H1 (cell line): ENCODE data around the gene SAG. TPM values are rescaled to one million over a fixed set of nuclear protein-coding genes. Genes with fewer than 3 reads are reported as not detected.

ENCODE experiments used
- CTCF ChIA-PET: fragments of 300-600 bp; sonication (Branson Sonifier 250); formaldehyde crosslinking; loops from one replicate; lab custom pipeline; 2021; ENCODE audit not compliant: partially characterized antibody; lab: Charles Lee
- POLR2A ChIA-PET: fragments of 300-600 bp; sonication (Branson Sonifier 250); formaldehyde crosslinking; loops from one replicate; lab custom pipeline; 2021; ENCODE audit warnings: inconsistent platforms; ENCODE audit not compliant: partially characterized antibody; lab: Charles Lee
- DNase-seq, 2 experiments: peaks; one replicate each; pipeline versions ENCODE4 v3.0.0 to v3.0.0-alpha.2; 2010 to 2022; ENCODE audit warnings: low spot score in 2 of 2, low read depth in 1 of 2, mixed read lengths in 1 of 2
- FAIRE-seq: peaks from 2 replicates; lab custom pipeline; 2011; peaks lifted over from hg19 to GRCh38; lab: Jason Lieb, UNC
- H2AFZ ChIP-seq: 2 replicates; pipeline ENCODE4 v1.8.1; 2012; ENCODE audit warnings: low read length, inconsistent platforms
- H2AK5ac ChIP-seq: 2 replicates; pipeline ENCODE4 v1.6.1; 2013; ENCODE audit warnings: low read depth, low read length
- H2BK120ac ChIP-seq: replicated peaks from 2 replicates; pipeline ENCODE3; 2013; ENCODE audit warnings: low read depth, low read length, inconsistent platforms
- H2BK12ac ChIP-seq: 2 replicates; pipeline ENCODE4 v1.6.1; 2013; ENCODE audit warnings: low read depth, low read length
- H2BK15ac ChIP-seq: 2 replicates; pipeline ENCODE4 v1.6.1; 2013; ENCODE audit warnings: low read length
- H2BK20ac ChIP-seq: 2 replicates; pipeline ENCODE4 v1.6.1; 2013; ENCODE audit warnings: low read length
- H2BK5ac ChIP-seq: 2 replicates; pipeline ENCODE4 v1.6.1; 2013; ENCODE audit warnings: low read depth, low read length
- H3K14ac ChIP-seq: 2 replicates; pipeline ENCODE4 v1.6.1; 2013; ENCODE audit warnings: inconsistent platforms; ENCODE audit not compliant: insufficient read length
- H3K18ac ChIP-seq: 2 replicates; pipeline ENCODE4 v1.6.1; 2013; ENCODE audit warnings: low read length; ENCODE audit errors: extremely low read depth
- H3K23ac ChIP-seq: 2 replicates; pipeline ENCODE4 v1.6.1; 2013; ENCODE audit warnings: inconsistent platforms; ENCODE audit not compliant: insufficient read length
- H3K23me2 ChIP-seq: 2 replicates; pipeline ENCODE4 v1.6.1; 2013; ENCODE audit warnings: low read depth, low read length
- H3K27ac ChIP-seq: 2 replicates; pipeline ENCODE4 v1.6.1; 2011; ENCODE audit warnings: low read depth, low read length, inconsistent platforms
- H3K27me3 ChIP-seq, 4 experiments: replicated peaks in 1 of 4; 1 replicate in 1 of 4; 2 replicates in 3 of 4; pipeline versions ENCODE4 v1.6.1 to v1.8.1; 2011 to 2013; ENCODE audit warnings: low read length in 3 of 4, mild to moderate bottlenecking in 3 of 4, inconsistent platforms in 2 of 4, mixed read lengths in 2 of 4, moderate library complexity in 1 of 4; ENCODE audit not compliant: control insufficient read depth in 3 of 4, insufficient read depth in 3 of 4; ENCODE audit errors: extremely low read depth in 1 of 4
- H3K36me3 ChIP-seq, 4 experiments: 2 replicates each; pipeline versions ENCODE4 v1.6.1 to v1.8.1; 2011 to 2013; ENCODE audit warnings: mild to moderate bottlenecking in 4 of 4, low read length in 3 of 4, moderate library complexity in 2 of 4, control low read depth in 1 of 4, inconsistent platforms in 1 of 4; ENCODE audit not compliant: insufficient read depth in 4 of 4, control insufficient read depth in 2 of 4
- H3K4ac ChIP-seq: replicated peaks from 2 replicates; pipeline ENCODE3; 2013; ENCODE audit warnings: low read length, low read depth, mixed read lengths, inconsistent platforms; ENCODE audit not compliant: insufficient read length
- H3K4me1 ChIP-seq, 4 experiments: replicated peaks in 1 of 4; 1 replicate in 1 of 4; 2 replicates in 3 of 4; pipeline versions ENCODE4 v1.6.1 to v1.8.1; 2011 to 2013; ENCODE audit warnings: low read length in 3 of 4, inconsistent platforms in 2 of 4, mixed read lengths in 1 of 4; ENCODE audit not compliant: insufficient read depth in 4 of 4, control insufficient read depth in 3 of 4
- H3K4me2 ChIP-seq, 2 experiments: 2 replicates each; pipeline versions ENCODE4 v1.6.1 to v1.8.1; 2011 to 2013; ENCODE audit warnings: low read depth in 2 of 2, low read length in 2 of 2, control low read depth in 1 of 2, inconsistent platforms in 1 of 2, mild to moderate bottlenecking in 1 of 2; ENCODE audit not compliant: insufficient read depth in 1 of 2
- H3K4me3 ChIP-seq, 4 experiments: fragments of 200-600, 300-600 bp in 1 of 4; sonication (generic), shearing (Covaris generic), sonication (Bioruptor Twin) in 1 of 4; 2 replicates each; pipeline versions ENCODE4 v1.5.1 to v1.8.1; 2011 to 2016; ENCODE audit warnings: low read length in 4 of 4, low read depth in 3 of 4, control low read depth in 2 of 4, inconsistent platforms in 2 of 4, mild to moderate bottlenecking in 2 of 4, mixed read lengths in 1 of 4, moderate library complexity in 1 of 4; ENCODE audit not compliant: insufficient read depth in 2 of 4; ENCODE audit errors: extremely low read depth in 1 of 4
- H3K56ac ChIP-seq: replicated peaks from 2 replicates; pipeline ENCODE3; 2013; ENCODE audit warnings: low read depth, mild to moderate bottlenecking, mixed read lengths, low read length, inconsistent platforms; ENCODE audit not compliant: insufficient read length
- H3K79me1 ChIP-seq: 2 replicates; pipeline ENCODE4 v1.6.1; 2013; ENCODE audit warnings: low read depth, low read length, control low read depth
- H3K79me2 ChIP-seq, 2 experiments: 2 replicates each; pipeline versions ENCODE4 v1.6.1 to v1.8.1; 2012 to 2013; ENCODE audit warnings: low read length in 2 of 2, mild to moderate bottlenecking in 2 of 2, inconsistent platforms in 1 of 2; ENCODE audit not compliant: insufficient read depth in 2 of 2, control insufficient read depth in 1 of 2
- H3K9ac ChIP-seq, 4 experiments: replicated peaks in 1 of 4; 1 replicate in 1 of 4; 2 replicates in 3 of 4; pipeline versions ENCODE4 v1.6.1 to v1.8.1; 2011 to 2013; ENCODE audit warnings: low read depth in 3 of 4, low read length in 3 of 4, control low read depth in 2 of 4, mild to moderate bottlenecking in 2 of 4, moderate library complexity in 2 of 4, inconsistent platforms in 1 of 4; ENCODE audit errors: extremely low read depth in 1 of 4
- H3K9me3 ChIP-seq, 2 experiments: 2 replicates each; pipeline versions ENCODE4 v1.6.1 to v1.8.1; 2012 to 2013; ENCODE audit warnings: mild to moderate bottlenecking in 2 of 2, moderate library complexity in 2 of 2, control low read depth in 1 of 2, inconsistent platforms in 1 of 2, low read depth in 1 of 2, low read length in 1 of 2, mixed read lengths in 1 of 2; ENCODE audit not compliant: insufficient read depth in 2 of 2
- H4K20me1 ChIP-seq, 2 experiments: replicated peaks in 1 of 2; 2 replicates each; pipeline versions ENCODE3 to v1.8.1; 2011 to 2013; ENCODE audit warnings: inconsistent platforms in 2 of 2, low read length in 2 of 2, mild to moderate bottlenecking in 1 of 2; ENCODE audit not compliant: insufficient read depth in 2 of 2, control insufficient read depth in 1 of 2
- H4K5ac ChIP-seq: 2 replicates; pipeline ENCODE4 v1.6.1; 2013; ENCODE audit warnings: low read length, low read depth, mixed read lengths, inconsistent platforms; ENCODE audit not compliant: insufficient read length
- H4K8ac ChIP-seq: 2 replicates; pipeline ENCODE4 v1.8.0; 2013; ENCODE audit warnings: mild to moderate bottlenecking, moderate library complexity, low read length, inconsistent platforms; ENCODE audit not compliant: insufficient read depth; ENCODE audit errors: extremely low read depth
- H4K91ac ChIP-seq: replicated peaks from 2 replicates; pipeline ENCODE3; 2013; ENCODE audit warnings: low read length, mixed read lengths, inconsistent platforms; ENCODE audit not compliant: insufficient read length
- CEBPB ChIP-seq: IDR thresholded peaks from 2 replicates; pipeline ENCODE4 v1.6.1; 2012; ENCODE audit warnings: low read depth, low read length
- CTBP2 ChIP-seq: IDR thresholded peaks from 2 replicates; pipeline ENCODE4 v1.7.0; 2011; ENCODE audit warnings: borderline replicate concordance, mild to moderate bottlenecking, moderate library complexity, mixed read lengths, low read length; ENCODE audit not compliant: insufficient read depth, insufficient read length
- EZH2 ChIP-seq: fragments of 200-600 bp; sonication (generic); IDR thresholded peaks from 2 replicates; pipeline ENCODE4 v1.7.1; 2012; ENCODE audit warnings: low read depth, mild to moderate bottlenecking, moderate library complexity, low read length, inconsistent platforms; ENCODE audit not compliant: severe bottlenecking
- KDM1A ChIP-seq: fragments of 200-600, 300-600 bp; sonication (generic); IDR thresholded peaks from 2 replicates; pipeline ENCODE4 v1.7.1; 2016; ENCODE audit warnings: mild to moderate bottlenecking, low read length, borderline replicate concordance
- POU5F1 ChIP-seq: IDR thresholded peaks from 2 replicates; pipeline ENCODE4 v1.6.1; 2011; ENCODE audit warnings: low read depth, mild to moderate bottlenecking, low read length, moderate library complexity
- WGBS, 2 experiments: shearing (Covaris generic) in 1 of 2; methylation state at CpG; one replicate each; pipeline versions ENCODE4 v1.1.6 to v1.1.7; 2013 to 2015; ENCODE audit warnings: low lambda C conversion rate in 2 of 2, mixed read lengths in 2 of 2, inconsistent platforms in 1 of 2, low coverage in 1 of 2, missing lambda C conversion rate in 1 of 2; ENCODE audit not compliant: insufficient replicate concordance in 2 of 2, insufficient coverage in 1 of 2, insufficient read length in 1 of 2; ENCODE audit errors: extremely low coverage in 1 of 2, missing lambda C conversion rate in 1 of 2; 5-methylcytosine and 5-hydroxymethylcytosine counted together
- polyA plus RNA-seq, 7 experiments: library from polyadenylated mRNA; depleted of rRNA in 3 of 7; stranded (reverse) in 5 of 7; unstranded in 2 of 7; fragments of >200 nt in 5 of 7; fragments of 200-250 nt in 2 of 7; gene quantifications; 1 replicate in 5 of 7; 2 replicates in 1 of 7; 4 replicates in 1 of 7; pipeline versions ENCODE4 v1.2.1 to v1.2.3, GENCODE V29; 2011 to 2013; ENCODE audit warnings: missing spikeins in 2 of 7, mixed read lengths in 2 of 7
- total RNA-seq: library from RNA; stranded (reverse); fragmentation: NEBNext Ultra II Directional; extraction: Animal tissue kit (Norgen Biotek cat#: 25700); gene quantifications from 2 replicates; pipeline ENCODE4 v1.2.1, GENCODE V29; 2021

SAG gene
- total and polyA plus RNA-seq, 2 of the 8 experiments (the other 6 are each of a cell fraction or from before 2014, with no cell fraction given), result not detected

- Histone ChIP-seq H3K79me2 (no peaks in the 10 kb centered on the region), H3K18ac (no peak overlapping the region), H3K27me3 (no peaks in the 10 kb centered on the region; a peak in 1 of 7 replicates), H3K56ac (no peak overlapping the region), H3K23ac (no peak overlapping the region), H2AK5ac (no peak overlapping the region), H3K4me2 (no peak overlapping the region), H3K9ac (no peak overlapping the region), H3K9me3 (no peaks in the 10 kb centered on the region), H3K14ac (no peak overlapping the region), H3K4ac (no peak overlapping the region), H3K79me1 (no peaks in the 10 kb centered on the region), H4K8ac (no peak overlapping the region), H2AFZ (no peak overlapping the region), H4K5ac (no peak overlapping the region), H3K27ac (no peak overlapping the region), H2BK20ac (no peak overlapping the region), H3K4me1 (peaks cover 0 to 9% (median 3%) of the 10 kb centered on the region in 4 experiments; a peak in 5 of 7 replicates), H3K4me3 (no peak overlapping the region), H2BK12ac (no peak overlapping the region), H2BK15ac (no peak overlapping the region), H4K91ac (no peak overlapping the region), H2BK5ac (no peak overlapping the region), H4K20me1 (peaks cover 0 to 2% of the 10 kb centered on the region in 2 experiments), H3K36me3 (no peaks in the 10 kb centered on the region), H3K23me2 (no peaks in the 10 kb centered on the region), H2BK120ac (no peak overlapping the region)
- WGBS, 2 experiments, result 89 to 100% methylated on average over 1 to 5 of the region's 5 CpGs
- FAIRE-seq (no peak), DNase-seq (no peak)
- POLR2A ChIA-PET, result no interaction called here
- CTCF ChIA-PET, result interaction anchor here (1.2 to 2.1 kb wide), 4 partner anchors 8 to 71 kb away, joined by 3 to 5 read pairs (median 4); no protein-coding TSS in a partner anchor
- TF ChIP-seq EZH2, result no peak
- TF ChIP-seq POU5F1, result no peak
- TF ChIP-seq KDM1A, result no peak
- TF ChIP-seq CEBPB, result no peak
- no peak for TF ChIP-seq CTBP2
Observed at GRCh38 chr2:233373316-233373715, 65.7 kb downstream of the SAG start.
